NCI-H2196 (cell line): ENCODE data around the gene UGT2A1.
"Not testable (repeated sequence)": the region's sequence is repeated elsewhere in the genome, so short reads cannot be mapped to it uniquely, and the experiment has no call there.

Source experiments
- DNase-seq: peaks from one replicate; lab custom pipeline; 2025; ENCODE audit not compliant: unreplicated experiment; lab: John Stamatoyannopoulos, UW

Gene UGT2A1

DNA sequence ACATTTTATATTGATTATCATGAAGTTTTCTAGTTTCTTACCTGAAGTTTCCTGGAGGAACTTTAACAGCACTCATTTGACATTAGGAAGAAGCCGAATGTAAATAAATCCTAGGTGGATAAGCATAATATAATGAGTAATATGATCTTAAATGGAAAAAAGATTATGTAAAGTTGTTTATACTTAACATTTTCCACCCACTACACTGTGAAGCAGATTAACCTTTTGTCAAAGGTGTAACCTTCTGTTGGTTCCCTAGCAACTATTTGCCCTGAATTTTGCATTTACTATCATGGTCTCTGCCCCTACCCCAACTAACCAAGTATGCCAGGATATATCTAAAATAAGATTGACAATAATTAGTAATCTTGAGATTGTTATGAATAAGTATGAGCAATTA, at the start of gene UGT2A1:
Gene UGT2A1 (minus strand): TSS at position 101 of the 400 bp plus-strand sequence. CDS start 5,603 bp downstream, outside the sequence.
- no peak for DNase-seq

DNA sequence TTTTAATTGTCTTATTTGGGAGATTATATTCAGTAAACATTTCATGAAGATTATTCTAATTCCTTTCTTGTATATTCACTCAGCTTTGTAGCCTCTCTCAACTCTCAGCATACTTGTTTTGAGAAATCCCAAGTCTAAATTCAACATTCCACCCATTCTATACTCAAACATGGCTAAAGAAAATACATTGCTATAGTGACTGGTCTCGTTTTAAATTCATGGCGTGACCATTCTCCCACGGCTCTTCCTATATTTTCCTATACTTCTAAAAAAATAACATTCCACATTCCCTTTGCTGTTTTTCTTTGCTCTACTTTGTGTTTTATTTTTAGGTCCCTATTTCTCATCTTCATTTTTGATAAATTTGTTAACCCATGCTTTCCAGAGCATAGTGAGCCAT, 49.2 kb upstream of the UGT2A1 start:
- DNase-seq: no peak

DNA sequence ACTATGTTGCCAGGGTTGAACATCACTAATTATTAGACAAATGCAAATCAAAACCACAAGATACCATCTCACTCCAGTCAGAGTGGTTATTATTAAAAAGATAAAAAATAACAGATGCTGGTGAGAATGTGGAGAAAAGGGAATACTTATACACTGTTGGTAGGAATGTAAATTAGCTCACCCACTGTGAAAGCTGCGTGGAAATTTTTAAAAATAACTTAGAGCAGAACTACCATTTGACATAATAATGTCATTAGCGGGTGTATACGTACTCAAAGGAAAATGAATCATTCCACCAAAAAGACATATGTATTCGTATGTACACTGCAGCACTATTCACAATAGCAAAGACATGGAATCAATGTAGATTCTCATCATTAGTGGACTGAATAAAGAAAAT, 48.6 kb upstream of the UGT2A1 start:
- DNase-seq: no peak

DNA sequence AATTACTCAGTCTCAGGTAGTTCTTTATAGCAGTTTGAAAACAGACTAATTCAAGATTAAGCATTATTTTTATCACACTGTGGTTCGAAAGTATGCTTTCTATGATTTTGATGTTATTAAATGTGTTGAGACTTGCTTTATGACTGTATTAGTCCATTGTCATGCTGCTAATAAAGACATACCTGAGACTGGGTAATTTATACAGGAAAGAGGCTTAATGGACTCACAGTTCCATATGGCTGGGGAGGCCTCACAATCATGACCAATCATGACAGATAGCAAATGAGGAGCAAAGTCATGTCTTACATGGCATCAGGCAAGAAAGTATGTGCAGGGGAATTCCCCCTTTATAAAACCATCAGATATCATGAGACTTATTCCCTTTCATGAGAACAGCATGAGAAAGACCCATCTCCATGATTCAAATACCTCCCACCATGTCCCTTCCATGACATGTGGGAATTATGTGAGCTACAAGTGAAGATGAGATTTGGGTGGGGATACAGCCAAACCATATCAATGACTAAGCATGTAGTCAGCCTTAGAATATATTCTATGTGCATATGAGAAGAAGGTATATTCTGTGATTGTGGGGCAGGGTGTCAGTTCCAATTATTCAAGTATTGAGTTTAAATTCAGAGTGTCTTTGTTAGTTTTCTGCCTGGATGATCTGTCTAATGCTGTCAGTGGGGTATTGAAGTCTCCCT, 44.6 kb upstream of the UGT2A1 start:
- no peak for DNase-seq

- peak; percentile 1 for DNase-seq
Measured at GRCh38 chr4:69689599-69689998, 36.6 kb upstream of the UGT2A1 start.

DNA sequence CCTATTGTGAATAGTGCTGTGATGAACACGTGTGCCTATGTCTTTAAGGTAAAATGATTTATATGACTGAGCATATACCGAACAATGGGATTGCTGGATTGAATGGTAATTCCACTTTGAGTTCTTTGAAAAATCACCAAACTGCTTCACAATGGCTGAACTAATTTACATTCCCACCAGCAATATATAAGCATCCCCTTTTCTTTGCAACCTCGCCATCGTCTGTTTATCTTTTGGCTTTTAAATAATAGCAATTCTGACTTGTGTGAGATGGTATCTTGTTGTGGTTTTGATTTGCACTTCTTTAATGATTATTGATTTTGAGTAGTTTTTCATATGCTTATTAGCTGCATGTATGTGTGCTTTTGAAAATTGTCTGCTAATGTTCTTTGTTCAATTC, 31.8 kb upstream of the UGT2A1 start:
- DNase-seq: no peak

DNA sequence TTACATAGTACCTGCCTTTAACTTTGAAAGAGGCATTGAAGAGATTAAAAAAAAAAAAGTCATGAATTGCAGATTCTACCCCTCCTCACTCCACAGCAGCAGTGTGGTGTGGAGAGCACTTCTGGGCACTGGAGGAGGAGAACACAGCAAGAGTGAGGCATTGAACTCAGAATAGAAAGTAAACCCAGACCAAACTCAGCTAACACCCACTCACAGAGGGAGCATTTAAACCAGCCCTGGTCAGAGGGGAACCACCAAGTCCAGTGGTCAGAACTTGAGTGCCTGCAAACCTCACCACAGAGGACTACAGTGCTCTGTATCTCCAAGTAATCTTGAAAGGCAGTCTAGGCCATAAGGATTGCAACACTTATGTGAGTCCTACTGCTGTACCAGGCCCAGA, 15.6 kb upstream of the UGT2A1 start:
- no peak for DNase-seq

- not testable (repeated sequence) for DNase-seq
Measured at GRCh38 chr4:69664009-69664408, 11.0 kb upstream of the UGT2A1 start.

- DNase-seq: not testable (repeated sequence)
Measured at GRCh38 chr4:69661130-69661803, 8.2 kb upstream of the UGT2A1 start.

- DNase-seq: no peak
Measured at GRCh38 chr4:69658133-69658532, 5.1 kb upstream of the UGT2A1 start.

- no peak for DNase-seq
Measured at GRCh38 chr4:69656653-69657158, 3.7 kb upstream of the UGT2A1 start.

DNA sequence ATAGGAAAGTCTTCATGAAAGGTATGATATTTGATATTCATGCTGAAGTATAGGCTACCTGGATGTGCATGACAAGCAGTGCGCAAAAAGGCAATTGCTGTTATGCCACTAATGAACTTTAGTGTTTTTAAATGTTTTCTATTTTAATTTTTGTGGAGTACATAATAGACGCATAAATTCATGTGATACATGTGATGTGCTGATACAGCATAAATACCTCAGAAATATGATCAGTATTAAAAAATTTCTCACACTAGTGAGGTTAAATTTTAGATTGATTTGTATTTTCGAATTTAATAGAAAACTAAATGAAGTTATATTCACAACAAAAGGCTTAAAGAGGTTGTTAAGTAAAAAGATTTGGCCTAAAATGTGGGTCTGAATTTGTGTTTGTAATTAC, 2.2 kb downstream of the UGT2A1 start:
- no peak for DNase-seq

DNA sequence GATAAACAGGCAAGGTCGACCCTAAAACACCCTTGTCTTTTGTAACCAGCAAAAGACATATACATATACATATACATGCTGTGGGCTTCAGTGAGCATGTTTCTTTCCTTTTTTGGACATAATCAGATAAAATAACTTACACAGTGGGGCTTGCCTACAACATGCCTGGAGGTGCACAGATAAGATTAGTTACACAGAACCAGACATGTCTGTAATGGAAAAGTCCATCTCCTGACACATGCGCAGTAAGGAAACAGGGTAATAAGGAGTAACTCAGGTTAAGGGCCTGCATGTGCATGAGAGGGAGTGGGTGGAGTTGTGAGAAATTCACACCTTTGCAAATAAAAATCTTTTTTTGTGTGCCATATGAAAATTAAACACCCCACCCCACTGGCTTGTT, 3.4 kb downstream of the UGT2A1 start:
- no peak for DNase-seq

- no peak for DNase-seq
Measured at GRCh38 chr4:69649207-69649606, 3.8 kb downstream of the UGT2A1 start.

- no peak for DNase-seq
Measured at GRCh38 chr4:69642961-69643360, 10.1 kb downstream of the UGT2A1 start.

- DNase-seq: no peak
Measured at GRCh38 chr4:69640289-69640688, 12.8 kb downstream of the UGT2A1 start.

DNA sequence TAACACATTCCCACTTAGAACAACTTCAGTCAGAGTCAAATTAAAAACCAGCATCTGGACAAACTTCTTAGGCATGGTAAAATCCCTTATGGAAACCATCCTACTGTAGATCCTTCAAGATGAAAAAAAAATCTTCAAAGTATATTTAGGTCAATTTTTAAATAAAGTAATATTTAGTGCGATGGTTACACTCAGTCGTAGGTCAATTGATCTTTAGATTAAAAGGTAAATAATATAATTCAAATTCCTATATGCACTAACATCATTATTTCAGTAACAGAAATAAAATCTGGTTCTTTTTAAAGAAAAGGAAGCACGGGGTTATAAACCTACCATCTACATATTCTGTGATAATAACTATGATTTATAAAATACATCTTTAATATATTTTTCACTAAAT, 13.5 kb downstream of the UGT2A1 start, which contains the start of gene UGT2A2:
Gene UGT2A2 (minus strand): TSS at position 101 of the 400 bp plus-strand sequence. CDS start 2 bp downstream, at position 99.
- DNase-seq: no peak

DNA sequence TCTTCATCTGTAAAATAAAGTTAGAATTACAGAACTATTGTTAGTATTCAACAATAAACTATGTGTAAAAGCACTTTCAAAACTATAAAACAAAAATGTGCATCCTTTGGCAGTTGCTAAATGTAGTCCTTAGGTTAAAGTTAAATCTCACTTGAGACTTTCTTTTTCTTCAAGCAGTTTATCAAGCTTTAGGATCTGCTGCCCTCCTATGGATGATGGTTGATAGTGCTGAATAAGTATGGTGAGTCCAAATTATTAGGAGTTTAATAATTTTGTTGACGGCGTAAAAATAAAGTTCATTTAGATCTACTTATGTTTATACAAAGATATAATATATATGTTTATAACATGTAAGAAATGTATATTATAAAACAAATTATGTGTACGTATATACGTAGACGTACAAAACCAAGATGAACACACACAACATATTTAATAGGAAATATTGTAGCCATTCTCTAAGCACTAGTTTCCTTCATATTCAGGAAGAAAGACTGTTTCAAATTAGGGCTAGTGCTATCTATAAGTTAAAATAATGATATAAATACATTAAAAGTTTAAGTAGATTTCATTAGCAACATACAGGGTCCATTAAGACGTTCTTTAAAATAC, 35.9 kb downstream of the UGT2A1 start:
- peak; percentile 0 for DNase-seq

GRCh38 chr4:69610484-69610883, 42.6 kb downstream of the UGT2A1 start:
- no peak for DNase-seq

- DNase-seq: no peak
Measured at GRCh38 chr4:69601065-69601464, 52.0 kb downstream of the UGT2A1 start.

DNA sequence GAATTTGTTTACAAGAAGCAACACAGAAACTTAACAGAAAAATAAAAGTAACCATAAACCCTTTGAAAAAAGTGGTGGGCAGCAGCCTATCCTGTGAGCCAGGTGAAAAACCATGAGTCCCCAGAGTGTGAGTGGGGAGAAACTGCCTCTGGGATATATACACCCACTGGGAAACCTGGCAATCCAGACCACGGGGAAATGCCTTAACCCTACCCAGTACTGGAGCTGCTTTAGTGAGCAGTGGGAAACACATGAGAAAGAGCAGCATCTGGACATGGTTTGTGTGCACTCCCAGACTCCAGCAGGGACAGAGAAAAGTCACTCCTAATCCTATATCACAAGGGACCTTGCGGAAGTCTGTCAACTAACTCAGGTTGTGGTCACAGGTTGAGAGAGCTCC, 53.0 kb downstream of the UGT2A1 start:
- no peak for DNase-seq

GRCh38 chr4:69594382-69594781, 58.7 kb downstream of the UGT2A1 start:
- no peak for DNase-seq
